ENCODE data around the gene THSD1. TPM values are rescaled to one million over a fixed set of nuclear protein-coding genes. Genes with fewer than 3 reads are reported as not detected.

Gene THSD1, protein sequence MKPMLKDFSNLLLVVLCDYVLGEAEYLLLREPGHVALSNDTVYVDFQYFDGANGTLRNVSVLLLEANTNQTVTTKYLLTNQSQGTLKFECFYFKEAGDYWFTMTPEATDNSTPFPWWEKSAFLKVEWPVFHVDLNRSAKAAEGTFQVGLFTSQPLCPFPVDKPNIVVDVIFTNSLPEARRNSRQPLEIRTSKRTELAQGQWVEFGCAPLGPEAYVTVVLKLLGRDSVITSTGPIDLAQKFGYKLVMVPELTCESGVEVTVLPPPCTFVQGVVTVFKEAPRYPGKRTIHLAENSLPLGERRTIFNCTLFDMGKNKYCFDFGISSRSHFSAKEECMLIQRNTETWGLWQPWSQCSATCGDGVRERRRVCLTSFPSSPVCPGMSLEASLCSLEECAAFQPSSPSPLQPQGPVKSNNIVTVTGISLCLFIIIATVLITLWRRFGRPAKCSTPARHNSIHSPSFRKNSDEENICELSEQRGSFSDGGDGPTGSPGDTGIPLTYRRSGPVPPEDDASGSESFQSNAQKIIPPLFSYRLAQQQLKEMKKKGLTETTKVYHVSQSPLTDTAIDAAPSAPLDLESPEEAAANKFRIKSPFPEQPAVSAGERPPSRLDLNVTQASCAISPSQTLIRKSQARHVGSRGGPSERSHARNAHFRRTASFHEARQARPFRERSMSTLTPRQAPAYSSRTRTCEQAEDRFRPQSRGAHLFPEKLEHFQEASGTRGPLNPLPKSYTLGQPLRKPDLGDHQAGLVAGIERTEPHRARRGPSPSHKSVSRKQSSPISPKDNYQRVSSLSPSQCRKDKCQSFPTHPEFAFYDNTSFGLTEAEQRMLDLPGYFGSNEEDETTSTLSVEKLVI
- 7.3 to 8.2 TPM (median 7.6 TPM) in 5 replicates for total RNA-seq (2022; extraction: Qiagen RNA extraction; ENCODE audit: low read depth)

DNA sequence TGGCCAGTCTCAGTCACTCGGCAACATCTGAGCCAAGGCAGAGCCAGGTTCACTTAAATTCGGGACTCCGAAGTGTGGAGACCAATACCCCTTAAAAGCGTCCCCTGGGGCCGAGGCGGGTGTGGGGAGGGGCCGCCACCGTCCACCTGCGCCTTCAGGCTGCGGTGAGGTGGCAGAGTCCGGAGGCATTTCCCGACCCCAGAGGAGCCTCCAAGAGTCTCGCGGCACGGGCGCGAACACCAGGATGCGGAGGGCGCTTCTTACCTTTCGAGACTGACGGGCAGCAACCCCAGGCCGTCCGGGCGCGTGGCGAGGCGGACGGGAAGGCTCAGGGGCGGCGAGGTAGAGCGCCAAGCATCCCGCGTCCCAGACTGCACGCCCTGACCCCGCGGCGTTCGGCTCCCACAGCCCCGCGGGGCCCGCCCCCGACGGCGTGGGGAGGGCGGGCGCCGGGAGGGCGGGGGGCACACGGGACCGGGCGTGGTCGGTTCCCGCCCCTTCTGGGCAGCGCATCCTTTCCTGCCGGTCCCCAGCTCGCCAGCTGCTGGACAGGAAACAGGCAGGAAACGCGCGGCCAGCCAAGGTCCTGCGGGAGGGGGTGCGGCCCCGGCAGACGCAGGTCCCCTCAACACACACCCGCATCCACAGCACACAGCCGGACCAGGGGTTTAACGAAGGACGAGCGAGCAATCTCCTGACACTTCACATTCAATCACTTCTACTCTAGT is at the start of gene THSD1:
THSD1 (minus strand) TSS at position 406 of the 728 bp plus-strand sequence. CDS start 3,572 bp downstream, outside the sequence.

DNA sequence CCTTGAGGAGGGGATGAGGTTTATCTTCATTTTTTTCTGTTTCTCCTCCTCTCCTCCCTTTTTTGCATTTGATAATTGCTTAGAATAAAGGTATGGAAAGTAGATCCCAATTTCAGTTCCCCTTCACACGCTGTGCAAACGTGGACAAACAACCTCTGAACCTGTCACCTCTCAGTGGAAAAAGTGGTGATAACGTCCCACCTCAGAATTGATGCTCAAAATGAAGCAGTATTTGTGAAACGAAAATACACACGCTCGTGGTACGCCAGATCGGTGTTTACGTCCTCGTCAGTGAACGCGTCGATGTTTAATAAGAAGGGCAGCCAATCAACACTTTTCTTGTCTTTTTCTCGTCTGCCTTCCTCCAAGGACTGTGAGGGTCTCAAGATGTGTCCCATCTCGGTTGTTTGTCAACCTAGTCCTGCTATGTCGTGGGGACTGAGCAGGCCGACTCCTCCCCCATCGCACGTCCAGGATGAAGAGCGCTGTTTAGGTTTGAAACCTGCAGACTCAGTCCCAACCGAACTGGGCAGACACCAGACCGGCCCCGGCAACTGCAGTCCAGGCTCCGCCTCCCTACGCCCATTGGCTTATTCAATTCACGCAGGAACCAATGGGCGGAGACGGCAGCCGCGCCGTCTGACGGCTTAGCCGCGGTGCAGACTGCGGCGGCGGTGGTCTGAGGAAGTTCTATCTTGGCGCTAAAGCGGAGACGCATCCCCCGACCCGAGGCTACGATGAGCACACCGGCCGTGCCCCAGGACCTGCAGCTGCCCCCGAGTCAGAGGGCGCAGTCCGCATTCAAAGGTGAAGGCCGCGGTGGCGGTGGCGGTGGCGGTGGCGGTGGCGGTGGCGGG is 49.1 kb upstream of the THSD1 start, which contains the start of gene CKAP2:
CKAP2 (plus strand) TSS at position 659 of the 857 bp plus-strand sequence; CDS start at position 738, 79 bp downstream.

DNA sequence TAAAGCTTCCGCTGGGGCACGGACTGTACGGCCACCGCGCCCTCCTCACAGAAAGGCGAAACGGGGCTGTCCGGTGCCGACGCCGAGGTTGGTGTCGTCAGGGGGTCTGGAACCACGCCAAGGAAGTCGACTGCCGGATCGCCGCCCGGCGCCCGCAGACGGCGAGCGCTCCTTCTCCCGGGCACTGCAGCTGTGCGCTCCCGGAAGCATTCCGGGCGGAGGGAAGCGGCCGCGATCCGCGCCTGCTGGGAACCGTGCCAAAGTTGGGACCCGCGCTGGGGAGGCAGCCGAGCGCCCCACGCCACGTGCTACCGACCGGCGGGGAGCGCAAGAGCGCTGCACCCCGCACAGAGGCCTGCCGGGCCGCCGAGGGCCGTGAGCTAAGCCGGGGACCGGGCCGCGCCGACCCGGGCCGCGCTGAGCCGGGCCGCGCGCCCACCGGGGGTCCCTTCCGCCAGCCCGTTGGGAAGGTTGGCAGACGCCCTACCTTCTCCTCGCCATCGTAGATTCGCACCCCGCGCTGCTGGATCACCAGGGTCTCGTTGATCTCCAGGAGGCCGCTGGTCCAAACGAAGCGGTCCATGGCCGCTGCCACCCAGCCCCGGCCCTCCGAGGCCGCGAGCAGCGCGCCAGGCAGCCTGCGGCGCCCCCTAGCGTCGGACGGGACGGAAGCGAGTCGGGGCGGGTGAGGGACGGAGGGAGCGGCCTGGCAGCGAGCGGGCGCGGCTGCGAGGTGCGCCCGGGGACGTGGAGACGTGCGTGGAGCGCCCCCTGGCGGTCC is 44.2 kb upstream of the THSD1 start, which contains the start of gene VPS36:
VPS36 (minus strand) TSS at position 623 of the 781 bp plus-strand sequence; CDS start at position 583, 40 bp downstream.

Other genes with a start within 250 kb of the THSD1 start
- 5.9 to 9.7 TPM (median 8.0 TPM) in 5 replicates for gene NEK3, start 246.6 kb downstream of the THSD1 start, total RNA-seq (2022; extraction: Qiagen RNA extraction; ENCODE audit: low read depth)
- 9.9 to 15.7 TPM (median 13.0 TPM) in 5 replicates for gene VPS36, start 44.5 kb upstream of the THSD1 start, total RNA-seq (2022; extraction: Qiagen RNA extraction; ENCODE audit: low read depth)
- gene CKAP2, start 49.3 kb upstream of the THSD1 start, total RNA-seq (2022; extraction: Qiagen RNA extraction; ENCODE audit: low read depth) = 23.9 to 42.7 TPM (median 33.8 TPM) in 5 replicates
- gene HNRNPA1L2, start 236.3 kb upstream of the THSD1 start, total RNA-seq (2022; extraction: Qiagen RNA extraction; ENCODE audit: low read depth) = 4.8 to 8.0 TPM (median 5.6 TPM) in 5 replicates
- 36.9 to 49.6 TPM (median 45.2 TPM) in 5 replicates for gene SUGT1, start 246.7 kb upstream of the THSD1 start, total RNA-seq (2022; extraction: Qiagen RNA extraction; ENCODE audit: low read depth)

All from A549 treated with ZK216348 at 1 μM for 4 hours (cell line).